Gastrocnemius medialis (tissue), 4 donors: Measurements from ENCODE around the gene CRKL. TPM values are rescaled to one million over a fixed set of nuclear protein-coding genes. Genes with fewer than 3 reads are reported as not detected.

ENCODE experiments used
- ATAC-seq, 2 donors: fragments of 150-250 bp; one replicate each; pipeline ENCODE4 v1.9.1; 2016
- DNase-seq, 2 donors: peaks; one replicate each; pipeline ENCODE4 v3.0.0-alpha.2; 2019
- H3K27ac ChIP-seq, 4 donors: fragments of 200-600 bp; sonication (generic); 1 replicate in 1 of 4; 2 replicates in 3 of 4; pipeline ENCODE4 v1.5.1; 2016 to 2018; ENCODE audit warnings: mild to moderate bottlenecking in 2 of 4, moderate library complexity in 1 of 4
- H3K27me3 ChIP-seq, 3 donors: fragments of 200-600 bp; sonication (generic) in 2 of 3; 1 replicate in 1 of 3; 2 replicates in 2 of 3; pipeline versions ENCODE4 v1.5.1 to v1.6.0; 2016 to 2019; ENCODE audit warnings: mild to moderate bottlenecking in 1 of 3, moderate library complexity in 1 of 3
- H3K36me3 ChIP-seq, 2 donors: fragments of 200-600 bp; sonication (generic) in 1 of 2; one replicate each; pipeline ENCODE4 v1.5.1; 2017 to 2018
- H3K4me1 ChIP-seq, 2 donors: fragments of 200-600 bp; sonication (generic) in 1 of 2; one replicate each; pipeline ENCODE4 v1.5.1; 2016 to 2017; ENCODE audit warnings: mild to moderate bottlenecking in 2 of 2
- H3K4me3 ChIP-seq, 4 donors: fragments of 200-600 bp; sonication (generic) in 3 of 4; 1 replicate in 1 of 4; 2 replicates in 3 of 4; pipeline ENCODE4 v1.5.1; 2016 to 2019; ENCODE audit warnings: mild to moderate bottlenecking in 2 of 4
- H3K9me3 ChIP-seq, 3 donors: fragments of 200-600 bp; sonication (generic) in 2 of 3; 1 replicate in 1 of 3; 2 replicates in 2 of 3; pipeline ENCODE4 v1.5.1; 2016 to 2019
- POLR2A ChIP-seq, 2 donors: fragments of 450-650 bp; IDR thresholded peaks; one replicate each; pipeline ENCODE4 v1.6.1; 2017; ENCODE audit warnings: antibody characterized with exemption in 2 of 2, mild to moderate bottlenecking in 2 of 2, moderate library complexity in 2 of 2
- in situ Hi-C, 4 donors: fragments of 200-750 bp; cut with MboI; loops; one replicate each; pipeline versions ENCODE4 v1.15.0 to v1.8.0; 2017; ENCODE audit warnings: low sequenced_read_pairs in 4 of 4
- intact Hi-C: fragments of 100-400 bp; cut with DNase I; formaldehyde crosslinking; loops from one replicate; pipeline ENCODE4 v1.15.1; 2023; ENCODE audit warnings: low total_unique reads
- total RNA-seq, 4 donors: library from RNA; depleted of rRNA; stranded (reverse); fragments of >200 nt; gene quantifications; one replicate each; pipeline versions ENCODE4 v1.1.0 to v1.2.3, GENCODE V29; 2016
- TF ChIP-seq, protein P1 (sequence below), 5 experiments: fragments of 450-650 bp in 3 of 5; fragments of 200-600 bp in 2 of 5; sonication (generic) in 2 of 5; IDR thresholded peaks in 4 of 5; conservative IDR thresholded peaks in 1 of 5; 1 replicate in 4 of 5; 2 replicates in 1 of 5; pipeline ENCODE4 v1.5.1; 2016 to 2019; ENCODE audit warnings: antibody characterized with exemption in 5 of 5, mild to moderate bottlenecking in 3 of 5, moderate library complexity in 3 of 5

Gene CRKL
- total RNA-seq, 4 donors from 2014 or later = 73.3 to 109 (median 84.7) TPM

DNA sequence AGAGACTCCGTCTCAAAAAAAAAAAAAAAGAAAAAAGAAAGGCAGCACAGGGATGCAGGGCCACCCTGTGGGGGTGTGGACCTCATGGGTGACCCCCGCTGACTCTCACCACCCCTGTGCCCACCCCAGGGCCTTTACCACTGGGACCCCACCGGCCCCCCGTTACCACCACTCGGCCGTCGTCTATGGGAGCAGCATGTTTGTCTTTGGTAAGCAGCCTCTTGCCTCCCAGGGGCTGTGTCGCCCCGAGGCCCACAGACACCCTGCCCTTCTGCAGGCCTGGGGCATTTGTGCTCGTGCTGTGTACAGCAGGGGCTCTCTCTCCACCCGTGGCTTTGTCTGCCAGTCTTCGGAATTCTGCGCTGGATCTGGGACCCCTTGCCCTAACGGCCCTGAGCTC lies 70.2 kb downstream of the CRKL start:
- Histone ChIP-seq H3K27me3 (no peaks in the 10 kb centered on the region), H3K36me3 (peaks cover 0 to 58% of the 10 kb centered on the region in 2 donors), H3K4me3 (no peak overlapping the region), H3K27ac (no peak overlapping the region), H3K9me3 (no peaks in the 10 kb centered on the region), H3K4me1 (peaks cover 7 to 10% of the 10 kb centered on the region in 2 donors)
- intact Hi-C loops (no loop called here), in situ Hi-C loops (no loop called here)
- ATAC-seq (no peak), DNase-seq (no peak)
- TF ChIP-seq POLR2A (IDR thresholded peaks at IDR 0.05) = no peak
- TF ChIP-seq, protein P1, sequence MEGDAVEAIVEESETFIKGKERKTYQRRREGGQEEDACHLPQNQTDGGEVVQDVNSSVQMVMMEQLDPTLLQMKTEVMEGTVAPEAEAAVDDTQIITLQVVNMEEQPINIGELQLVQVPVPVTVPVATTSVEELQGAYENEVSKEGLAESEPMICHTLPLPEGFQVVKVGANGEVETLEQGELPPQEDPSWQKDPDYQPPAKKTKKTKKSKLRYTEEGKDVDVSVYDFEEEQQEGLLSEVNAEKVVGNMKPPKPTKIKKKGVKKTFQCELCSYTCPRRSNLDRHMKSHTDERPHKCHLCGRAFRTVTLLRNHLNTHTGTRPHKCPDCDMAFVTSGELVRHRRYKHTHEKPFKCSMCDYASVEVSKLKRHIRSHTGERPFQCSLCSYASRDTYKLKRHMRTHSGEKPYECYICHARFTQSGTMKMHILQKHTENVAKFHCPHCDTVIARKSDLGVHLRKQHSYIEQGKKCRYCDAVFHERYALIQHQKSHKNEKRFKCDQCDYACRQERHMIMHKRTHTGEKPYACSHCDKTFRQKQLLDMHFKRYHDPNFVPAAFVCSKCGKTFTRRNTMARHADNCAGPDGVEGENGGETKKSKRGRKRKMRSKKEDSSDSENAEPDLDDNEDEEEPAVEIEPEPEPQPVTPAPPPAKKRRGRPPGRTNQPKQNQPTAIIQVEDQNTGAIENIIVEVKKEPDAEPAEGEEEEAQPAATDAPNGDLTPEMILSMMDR (IDR thresholded peaks at IDR 0.05 in 4 of 5, conservative IDR thresholded peaks at IDR 0.05 in 1 of 5) = no peak

DNA sequence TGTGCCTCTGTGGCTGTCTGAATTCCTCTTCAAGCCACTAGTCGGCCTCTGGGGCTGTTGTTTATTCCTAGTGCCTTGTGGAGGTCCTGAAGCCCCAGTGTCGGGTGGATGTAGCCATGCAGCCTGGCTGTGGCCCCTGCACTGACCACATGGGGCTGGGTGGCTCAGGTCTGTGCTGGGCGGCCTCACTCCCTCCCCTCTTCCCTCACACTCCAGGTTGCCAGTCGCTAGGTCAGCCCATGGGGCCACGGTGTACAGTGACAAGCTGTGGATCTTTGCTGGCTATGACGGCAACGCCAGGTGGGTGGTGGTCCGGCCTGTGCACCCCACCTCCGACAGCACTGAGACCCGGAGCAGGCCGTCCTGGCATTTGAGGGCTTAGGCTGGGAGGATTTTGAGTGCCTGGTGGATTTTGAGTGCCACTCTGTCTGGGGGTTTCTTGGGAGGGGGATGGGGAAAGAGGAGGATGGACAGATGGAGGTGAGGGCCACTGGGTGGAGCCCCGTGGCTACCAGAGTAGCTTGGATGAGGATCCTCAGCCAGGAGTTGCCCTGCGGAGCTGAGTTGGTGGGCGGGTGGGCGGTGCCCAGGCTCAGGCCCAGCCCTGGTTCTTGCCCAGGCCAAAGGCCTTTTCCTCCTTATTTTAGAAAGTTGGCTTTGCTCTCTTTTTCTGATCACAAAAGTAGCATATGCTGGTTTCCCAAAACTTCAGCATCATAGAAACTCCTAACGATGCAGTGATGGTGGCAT lies 71.5 kb downstream of the CRKL start:
- Histone ChIP-seq H3K27me3 (no peaks in the 10 kb centered on the region), H3K27ac (no peak overlapping the region), H3K4me3 (no peak overlapping the region), H3K9me3 (no peaks in the 10 kb centered on the region), H3K4me1 (no peaks in the 10 kb centered on the region), H3K36me3 (peaks cover 0 to 71% of the 10 kb centered on the region in 2 donors)
- ATAC-seq (no peak), DNase-seq (no peak)
- intact Hi-C loops (no loop called here), in situ Hi-C loops (no loop called here)
- TF ChIP-seq POLR2A (IDR thresholded peaks at IDR 0.05) = no peak
- TF ChIP-seq, protein P1 (IDR thresholded peaks at IDR 0.05 in 4 of 5, conservative IDR thresholded peaks at IDR 0.05 in 1 of 5) = no peak

DNA sequence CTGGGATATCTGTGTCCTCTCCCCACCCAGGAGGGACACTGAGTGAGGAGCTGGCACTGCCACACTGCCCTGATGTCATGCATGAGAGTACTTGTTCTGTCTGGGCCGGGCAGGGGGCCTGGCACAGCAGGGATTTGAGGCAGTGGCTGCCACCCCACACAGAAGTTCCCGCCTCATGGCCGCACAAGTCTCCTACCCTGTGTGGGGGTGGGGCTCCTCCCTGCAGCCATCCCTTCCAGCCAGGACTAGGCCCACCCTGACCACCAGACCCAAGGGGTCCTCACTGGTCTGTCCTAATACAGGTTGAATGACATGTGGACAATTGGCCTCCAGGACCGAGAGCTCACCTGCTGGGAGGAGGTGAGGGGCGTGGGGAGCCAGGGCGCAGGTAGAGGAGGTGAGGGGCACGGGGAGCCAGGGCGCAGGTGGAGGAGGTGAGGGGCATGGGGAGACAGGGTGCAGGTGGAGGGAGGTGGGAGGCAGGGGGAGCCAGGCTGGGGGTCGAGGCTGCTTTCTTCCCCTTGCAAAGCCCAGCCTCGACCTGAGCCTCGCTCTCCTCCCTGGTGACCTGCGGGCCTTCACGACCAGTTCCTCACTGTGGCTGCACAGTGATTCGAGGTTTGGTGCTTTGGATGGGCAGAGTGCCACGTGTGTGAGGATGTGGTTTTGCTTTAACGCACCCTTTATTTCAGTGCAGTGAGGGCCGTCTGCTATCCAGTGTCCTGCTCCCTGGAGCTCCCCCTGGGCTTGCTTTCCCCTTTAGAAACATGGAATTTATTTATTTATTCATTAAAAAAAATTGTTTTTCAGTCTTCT lies 72.3 kb downstream of the CRKL start:
- H3K4me1 ChIP-seq = no peaks in the 10 kb centered on the region
- no peak overlapping the region for H3K27ac ChIP-seq
- peaks cover 0 to 79% of the 10 kb centered on the region in 2 donors for H3K36me3 ChIP-seq
- DNase-seq = no peak
- intact Hi-C loops (no loop called here), in situ Hi-C loops (no loop called here)
- no peak for ATAC-seq
- H3K9me3 ChIP-seq = no peaks in the 10 kb centered on the region
- no peaks in the 10 kb centered on the region for H3K27me3 ChIP-seq
- no peak overlapping the region for H3K4me3 ChIP-seq
- TF ChIP-seq POLR2A (IDR thresholded peaks at IDR 0.05) = no peak
- TF ChIP-seq, protein P1 (IDR thresholded peaks at IDR 0.05 in 4 of 5, conservative IDR thresholded peaks at IDR 0.05 in 1 of 5) = no peak

DNA sequence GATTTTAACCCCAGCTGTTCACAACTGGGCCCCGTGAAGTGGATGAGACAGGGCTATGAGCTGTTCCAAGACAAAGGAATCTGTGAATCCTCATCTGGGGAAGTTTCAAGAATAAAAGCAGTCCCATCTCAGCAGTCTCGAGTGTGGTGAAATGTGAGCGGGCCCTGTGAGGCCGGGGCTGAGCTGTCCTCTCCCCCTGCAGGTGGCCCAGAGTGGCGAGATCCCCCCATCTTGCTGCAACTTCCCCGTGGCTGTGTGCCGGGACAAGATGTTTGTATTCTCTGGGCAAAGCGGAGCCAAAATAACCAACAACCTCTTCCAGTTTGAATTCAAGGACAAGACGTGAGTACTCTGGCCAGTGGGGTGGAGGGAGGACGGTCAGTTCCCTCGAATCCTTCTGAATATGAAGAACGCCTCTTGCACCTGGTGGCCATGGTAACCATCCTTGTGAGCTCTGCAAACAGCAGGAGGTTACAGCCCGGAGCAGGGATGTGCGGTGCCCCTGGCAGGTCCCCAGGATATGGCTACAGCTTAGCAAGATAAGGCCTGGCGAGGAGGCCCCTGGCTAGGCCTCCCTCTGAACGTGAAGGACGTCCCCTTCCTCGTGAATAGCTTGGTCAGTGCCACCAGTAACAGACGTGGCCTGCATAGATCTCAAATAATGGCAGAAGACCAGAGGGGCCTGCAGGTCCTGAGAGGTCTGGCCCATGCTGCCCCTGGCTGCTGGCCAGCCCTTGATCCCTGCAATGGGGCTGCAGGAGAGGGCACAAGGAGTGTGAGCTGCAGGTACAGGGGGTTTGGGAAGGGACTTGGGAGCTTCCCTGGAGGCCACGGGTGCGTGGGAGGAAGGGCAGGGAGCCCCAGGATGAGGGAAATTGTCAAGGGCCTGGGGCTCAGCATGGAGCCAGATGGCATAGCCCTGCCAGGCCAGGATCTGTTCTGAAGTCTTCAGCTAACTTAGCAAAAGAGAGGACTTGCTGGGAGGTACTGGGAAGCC lies 73.3 kb downstream of the CRKL start:
- Histone ChIP-seq H3K9me3 (no peaks in the 10 kb centered on the region), H3K27me3 (no peaks in the 10 kb centered on the region), H3K27ac (no peak overlapping the region), H3K4me3 (no peak overlapping the region), H3K4me1 (no peaks in the 10 kb centered on the region), H3K36me3 (peaks cover 0 to 80% of the 10 kb centered on the region in 2 donors)
- no peak for TF ChIP-seq POLR2A (IDR thresholded peaks at IDR 0.05)
- TF ChIP-seq, protein P1 (IDR thresholded peaks at IDR 0.05 in 4 of 5, conservative IDR thresholded peaks at IDR 0.05 in 1 of 5) = no peak
- intact Hi-C loops (no loop called here), in situ Hi-C loops (no loop called here)
- no peak for ATAC-seq
- no peak for DNase-seq
